ENCODE data around the gene OCIAD2.
"Not testable (repeated sequence)": the region's sequence is repeated elsewhere in the genome, so short reads cannot be mapped to it uniquely, and the experiment has no call there.

OCIAD2 gene

DNA sequence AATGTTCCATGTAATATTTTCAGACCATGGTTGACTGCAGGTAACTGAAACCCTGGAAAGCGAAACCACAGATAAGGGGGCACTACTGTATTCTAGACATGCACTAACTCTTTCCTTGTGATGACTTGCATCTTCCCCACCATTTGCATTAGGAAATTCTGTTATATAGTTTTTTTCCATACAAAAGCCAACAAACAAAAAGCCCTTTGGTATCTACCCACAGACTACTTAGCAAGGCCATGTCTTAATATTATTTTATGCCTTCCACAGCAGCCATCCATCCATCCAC, 52.2 kb downstream of the OCIAD2 start:
- no peak for DNase-seq (ENCODE audit: low spot score)

DNA sequence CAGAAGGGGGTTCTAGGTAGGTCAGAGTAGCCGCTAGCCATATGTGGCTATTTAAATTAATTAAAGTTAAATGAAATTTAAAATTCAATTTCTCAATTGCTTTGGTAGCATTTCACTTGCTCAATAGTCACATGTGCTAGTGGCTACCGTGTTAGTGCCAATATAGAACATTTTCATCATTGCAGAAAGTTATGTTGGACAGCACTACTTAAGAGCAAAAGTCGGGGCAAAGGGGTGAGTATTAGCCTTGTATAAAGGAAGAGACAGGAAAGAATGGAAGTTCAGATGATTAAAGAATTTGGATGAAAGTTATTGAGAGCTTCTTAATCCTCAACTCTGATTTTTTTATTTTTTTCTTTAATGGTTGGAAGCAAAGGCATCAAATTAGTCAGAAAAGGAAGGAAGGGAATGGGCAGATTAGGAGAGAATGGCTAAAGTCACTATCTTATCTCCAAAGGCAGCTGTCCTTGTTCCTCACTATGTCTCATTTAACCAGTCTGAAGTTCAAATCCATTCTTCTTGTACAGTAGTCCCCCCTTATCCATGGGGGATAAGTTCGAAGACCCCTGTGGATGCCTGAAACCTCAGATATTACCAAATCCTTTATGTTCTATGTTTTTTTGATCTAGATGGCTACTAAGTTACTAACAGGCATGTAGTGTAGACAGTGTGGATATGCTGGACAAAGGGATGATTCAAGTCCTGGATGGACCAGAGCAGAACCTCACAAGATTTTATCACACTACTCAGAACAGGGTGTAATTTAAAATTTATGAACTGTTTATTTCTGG, 52.8 kb downstream of the OCIAD2 start:
- no peak for DNase-seq (ENCODE audit: low spot score)

DNA sequence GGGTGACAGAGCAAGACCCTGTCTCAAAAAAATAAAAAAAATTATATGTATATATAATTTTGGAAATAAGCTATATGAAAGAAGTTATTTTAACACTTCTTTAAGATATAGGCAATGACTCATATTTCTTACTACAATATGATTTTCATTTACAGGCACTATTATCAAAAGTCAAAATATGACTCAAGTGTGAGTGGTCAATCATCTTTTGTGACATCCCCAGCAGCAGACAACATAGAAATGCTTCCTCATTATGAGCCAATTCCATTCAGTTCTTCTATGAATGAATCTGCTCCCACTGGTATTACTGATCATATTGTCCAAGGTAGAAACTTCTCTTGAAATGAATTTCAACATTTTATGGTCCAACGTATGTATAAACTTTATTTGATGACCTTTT, 54.9 kb downstream of the OCIAD2 start:
- no peak for DNase-seq (ENCODE audit: low spot score)

DNA sequence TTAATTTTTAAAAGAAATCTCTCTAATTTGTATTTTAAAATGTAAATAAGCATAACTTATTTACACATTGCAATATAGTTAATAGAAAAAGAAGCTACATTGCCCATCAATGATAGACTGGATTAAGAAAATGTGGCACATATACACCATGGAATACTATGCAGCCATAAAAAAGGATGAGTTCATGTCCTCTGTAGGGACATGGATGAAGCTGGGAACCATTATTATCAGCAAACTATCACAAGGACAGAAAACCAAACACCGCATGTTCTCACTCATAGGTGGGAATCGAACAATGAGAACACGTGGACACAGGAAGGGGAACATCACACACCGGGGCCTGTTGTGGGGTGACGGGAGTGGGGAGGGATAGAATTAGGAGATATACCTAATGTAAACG, 57.8 kb downstream of the OCIAD2 start:
- not testable (repeated sequence) for DNase-seq (ENCODE audit: low spot score)

DNA sequence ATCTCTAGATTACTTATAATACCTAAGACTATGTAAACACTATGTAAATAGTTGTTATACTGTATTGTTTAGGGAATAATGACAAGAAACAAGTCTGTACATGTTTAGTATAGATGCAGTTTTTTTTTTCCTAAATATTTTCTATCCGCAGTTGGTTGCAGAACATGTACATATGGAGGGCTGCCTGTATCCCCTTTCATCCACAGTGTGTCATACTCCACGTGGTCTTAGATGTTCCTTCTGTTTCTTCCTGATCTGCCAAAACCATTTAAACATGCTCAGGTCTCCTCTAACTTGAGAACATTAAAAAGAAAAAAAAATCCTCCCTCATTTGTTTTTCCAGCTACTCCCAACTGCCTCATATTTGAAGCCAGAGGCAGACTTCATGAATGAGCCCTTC, 61.7 kb downstream of the OCIAD2 start:
- DNase-seq (ENCODE audit: low spot score) = no peak

DNA sequence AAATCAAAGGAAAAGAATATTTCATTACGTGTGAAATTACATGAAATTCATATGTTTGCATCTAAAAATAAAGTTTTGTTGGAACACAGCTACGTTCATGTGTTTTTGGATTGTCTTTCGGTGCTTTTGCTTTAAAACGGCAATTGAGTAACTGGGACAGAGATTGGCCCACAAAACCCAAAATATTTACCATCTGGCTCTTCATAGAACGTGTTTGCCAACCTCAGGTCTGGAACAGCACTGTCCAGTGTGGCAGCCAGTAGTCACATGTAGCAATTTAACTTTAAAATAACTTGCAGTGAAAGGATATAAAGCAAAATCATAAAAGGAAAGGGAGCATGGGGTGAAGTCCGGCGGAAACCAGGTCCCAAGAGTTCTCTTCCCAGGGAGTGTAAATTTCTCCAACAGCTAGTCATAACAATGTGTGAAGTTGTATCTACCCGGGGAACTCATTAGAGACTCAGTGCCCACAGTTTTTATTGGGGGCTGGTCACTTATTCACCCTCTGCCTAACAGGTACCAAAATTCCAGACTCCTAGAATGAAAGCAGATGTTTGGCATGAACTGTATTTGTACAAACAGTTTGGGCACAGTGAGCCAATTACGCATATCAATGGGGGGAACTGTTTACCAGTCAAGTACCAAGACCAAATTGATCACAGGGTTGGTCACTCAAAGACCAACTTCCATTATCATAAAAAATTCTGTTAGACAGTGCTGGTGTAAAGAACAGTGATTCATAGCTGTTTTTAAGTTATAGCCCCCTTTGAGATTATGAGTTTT, 65.3 kb downstream of the OCIAD2 start:
- DNase-seq (ENCODE audit: low spot score) = no peak

DNA sequence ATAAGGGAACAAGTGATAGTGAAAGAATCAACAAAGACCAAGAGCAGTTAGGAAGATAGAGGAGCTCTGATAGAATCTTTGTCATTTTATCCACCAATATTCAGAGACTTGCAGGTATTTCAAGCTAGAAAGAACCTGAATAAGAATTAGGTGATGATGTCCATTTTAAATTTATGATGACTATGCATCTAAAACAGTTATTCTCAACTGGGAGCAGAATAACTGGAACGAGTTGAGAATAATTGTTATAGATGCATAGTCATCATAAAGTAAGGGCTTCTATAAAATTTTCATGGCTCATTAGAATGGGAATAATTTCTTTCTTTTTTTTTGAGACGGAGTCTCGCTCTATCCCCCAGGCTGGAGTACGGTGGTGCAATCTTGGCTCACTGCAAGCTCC, 69.9 kb downstream of the OCIAD2 start:
- DNase-seq (ENCODE audit: low spot score) = no peak

Data from left forelimb (tissue), 1 donor.